B cell (primary cell): ENCODE measurements around the gene PCDHA13. TPM values are rescaled to one million over a fixed set of nuclear protein-coding genes. Genes with fewer than 3 reads are reported as not detected.

Experiments
- ATAC-seq: fragments of 200-7000 bp; cut with Tn5 transposase; one replicate; pipeline ENCODE4 v1.10.0; 2021; ENCODE audit warnings: low read depth, mild to moderate bottlenecking, moderate number of reproducible peaks, moderate library complexity
- CTCF ChIA-PET: fragments of 350-600 bp; sonication (Branson Sonifier 250); formaldehyde crosslinking; loops from one replicate; lab custom pipeline; 2021; ENCODE audit warnings: antibody characterized with exemption, inconsistent platforms; lab: Charles Lee
- POLR2A ChIA-PET: fragments of 350-600 bp; sonication (Branson Sonifier 250); formaldehyde crosslinking; loops from one replicate; lab custom pipeline; 2021; ENCODE audit warnings: antibody characterized with exemption; lab: Charles Lee
- DNase-seq: peaks from one replicate; pipeline ENCODE4 v3.0.0; 2013
- H2AFZ ChIP-seq: 2 replicates; pipeline ENCODE4 v1.6.1; 2012; ENCODE audit warnings: mild to moderate bottlenecking, low read depth, low read length; ENCODE audit not compliant: insufficient read depth, poor library complexity, severe bottlenecking
- H3K27ac ChIP-seq, 2 donors: 1 replicate in 1 of 2; 2 replicates in 1 of 2; pipeline ENCODE4 v1.5.1; 2012 to 2013; ENCODE audit warnings: low read length in 2 of 2, mild to moderate bottlenecking in 2 of 2, moderate library complexity in 1 of 2
- H3K27me3 ChIP-seq, 4 experiments: fragments of 200-600 bp in 1 of 4; sonication (generic) in 1 of 4; replicated peaks in 1 of 4; 1 replicate in 2 of 4; 2 replicates in 2 of 4; pipeline versions ENCODE4 v1.6.1 to v1.7.0; 2013 to 2016; ENCODE audit warnings: low read length in 3 of 4, mild to moderate bottlenecking in 2 of 4, mixed read lengths in 1 of 4, moderate library complexity in 1 of 4; ENCODE audit not compliant: insufficient read depth in 4 of 4, control insufficient read depth in 3 of 4; ENCODE audit errors: control extremely low read depth in 1 of 4
- H3K36me3 ChIP-seq, 2 experiments: replicated peaks in 1 of 2; 1 replicate in 1 of 2; 2 replicates in 1 of 2; pipeline versions ENCODE4 v1.6.1 to v1.7.1; 2013; ENCODE audit warnings: low read length in 1 of 2; ENCODE audit not compliant: insufficient read depth in 2 of 2, control insufficient read depth in 1 of 2; ENCODE audit errors: control extremely low read depth in 1 of 2, extremely low read depth in 1 of 2
- H3K4me1 ChIP-seq, 2 donors: fragments of 200-600 bp in 1 of 2; sonication (generic) in 1 of 2; 1 replicate in 1 of 2; 2 replicates in 1 of 2; pipeline versions ENCODE4 v1.5.1 to v1.6.1; 2013 to 2017; ENCODE audit warnings: low read length in 2 of 2; ENCODE audit not compliant: control insufficient read depth in 2 of 2, insufficient read depth in 2 of 2
- H3K4me2 ChIP-seq: replicated peaks from 2 replicates; pipeline ENCODE3; 2012; ENCODE audit warnings: mild to moderate bottlenecking, low read depth, low read length; ENCODE audit not compliant: poor library complexity, severe bottlenecking
- H3K4me3 ChIP-seq, 5 experiments: fragments of 200-600 bp in 1 of 5; sonication (generic) in 1 of 5; 1 replicate in 3 of 5; 2 replicates in 2 of 5; pipeline versions ENCODE4 v1.5.1 to v1.7.0; 2011 to 2016; ENCODE audit warnings: low read length in 4 of 5, mild to moderate bottlenecking in 4 of 5, low read depth in 2 of 5, control low read depth in 1 of 5, moderate library complexity in 1 of 5; ENCODE audit not compliant: insufficient read depth in 1 of 5; ENCODE audit errors: control extremely low read depth in 1 of 5, extremely low read depth in 1 of 5
- H3K79me2 ChIP-seq: fragments of 200-600 bp; sonication (generic); one replicate; pipeline ENCODE4 v1.6.0; 2016; ENCODE audit warnings: low read length; ENCODE audit not compliant: control insufficient read depth, insufficient read depth
- H3K9ac ChIP-seq: fragments of 200-600 bp; sonication (generic); 2 replicates; pipeline ENCODE4 v1.6.1; 2017; ENCODE audit warnings: mild to moderate bottlenecking, low read length, moderate library complexity
- H3K9me3 ChIP-seq, 3 donors: one replicate each; pipeline versions ENCODE4 v1.6.1 to v1.7.1; 2013; ENCODE audit warnings: low read length in 2 of 3; ENCODE audit not compliant: control insufficient read depth in 2 of 3, insufficient read depth in 1 of 3; ENCODE audit errors: control extremely low read depth in 1 of 3
- H4K20me1 ChIP-seq: 2 replicates; pipeline ENCODE4 v1.6.0; 2012; ENCODE audit warnings: mild to moderate bottlenecking, low read length; ENCODE audit not compliant: insufficient read depth, control insufficient read depth, poor library complexity, severe bottlenecking
- H3K27ac Mint-ChIP-seq: one replicate; pipeline ENCODE4 v1.8.0; 2021; ENCODE audit warnings: mixed read lengths
- H3K27me3 Mint-ChIP-seq: one replicate; pipeline ENCODE4 v1.8.0; 2021; ENCODE audit warnings: mixed read lengths
- H3K4me1 Mint-ChIP-seq: one replicate; pipeline ENCODE4 v1.8.0; 2021; ENCODE audit warnings: mixed read lengths
- H3K4me3 Mint-ChIP-seq: one replicate; pipeline ENCODE4 v1.8.0; 2021; ENCODE audit warnings: mixed read lengths
- H3K9me3 Mint-ChIP-seq: one replicate; pipeline ENCODE4 v1.8.0; 2022; ENCODE audit warnings: mixed read lengths; ENCODE audit not compliant: insufficient read depth
- EZH2 ChIP-seq: IDR thresholded peaks from 2 replicates; pipeline ENCODE4 v1.6.1; 2012; ENCODE audit warnings: borderline replicate concordance, low read depth, mild to moderate bottlenecking, moderate library complexity, low read length; ENCODE audit not compliant: insufficient read depth, poor library complexity, severe bottlenecking
- WGBS: methylation state at CpG from one replicate; pipeline ENCODE4 v1.1.5; 2013; ENCODE audit warnings: missing lambda C conversion rate; ENCODE audit not compliant: insufficient coverage; 5-methylcytosine and 5-hydroxymethylcytosine counted together
- intact Hi-C: fragments of 100-400 bp; cut with micrococcal nuclease; formaldehyde crosslinking; loops from one replicate; pipeline ENCODE4 v1.10.0; 2022
- polyA plus RNA-seq: library from polyadenylated mRNA; depleted of rRNA; stranded (reverse); fragments of >200 nt; gene quantifications from 2 replicates; pipeline ENCODE4 v1.2.3, GENCODE V29; 2012
- total RNA-seq, 2 donors: library from RNA; stranded (reverse); fragments of 120-200 nt in 1 of 2; gene quantifications; 1 replicate in 1 of 2; 2 replicates in 1 of 2; pipeline versions ENCODE4 v1.2.3 to v1.2.4, GENCODE V29; 2013 to 2022
- TF ChIP-seq, protein P1 (sequence below): fragments of 200-600 bp; IDR thresholded peaks from one replicate; pipeline ENCODE4 v1.8.0; 2022; ENCODE audit warnings: antibody characterized with exemption, mild to moderate bottlenecking

Gene PCDHA13
- total and polyA plus RNA-seq, 2 donors (not counting 1 experiment from before 2014, with no cell fraction given), result not detected

- ATAC-seq (no peak), DNase-seq (peak; percentile 6)
- ChIA-PET CTCF (no interaction called here), POLR2A (no interaction called here)
- TF ChIP-seq EZH2, result no peak
- TF ChIP-seq, protein P1, sequence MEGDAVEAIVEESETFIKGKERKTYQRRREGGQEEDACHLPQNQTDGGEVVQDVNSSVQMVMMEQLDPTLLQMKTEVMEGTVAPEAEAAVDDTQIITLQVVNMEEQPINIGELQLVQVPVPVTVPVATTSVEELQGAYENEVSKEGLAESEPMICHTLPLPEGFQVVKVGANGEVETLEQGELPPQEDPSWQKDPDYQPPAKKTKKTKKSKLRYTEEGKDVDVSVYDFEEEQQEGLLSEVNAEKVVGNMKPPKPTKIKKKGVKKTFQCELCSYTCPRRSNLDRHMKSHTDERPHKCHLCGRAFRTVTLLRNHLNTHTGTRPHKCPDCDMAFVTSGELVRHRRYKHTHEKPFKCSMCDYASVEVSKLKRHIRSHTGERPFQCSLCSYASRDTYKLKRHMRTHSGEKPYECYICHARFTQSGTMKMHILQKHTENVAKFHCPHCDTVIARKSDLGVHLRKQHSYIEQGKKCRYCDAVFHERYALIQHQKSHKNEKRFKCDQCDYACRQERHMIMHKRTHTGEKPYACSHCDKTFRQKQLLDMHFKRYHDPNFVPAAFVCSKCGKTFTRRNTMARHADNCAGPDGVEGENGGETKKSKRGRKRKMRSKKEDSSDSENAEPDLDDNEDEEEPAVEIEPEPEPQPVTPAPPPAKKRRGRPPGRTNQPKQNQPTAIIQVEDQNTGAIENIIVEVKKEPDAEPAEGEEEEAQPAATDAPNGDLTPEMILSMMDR, result no peak
- H3K4me3 ChIP-seq, result peak overlapping the region in 2 of 5 experiments; percentile 9 to 19
- H3K27ac ChIP-seq, result no peak overlapping the region
- H3K27ac Mint-ChIP-seq, result no peak overlapping the region
- intact Hi-C loops, result loop anchor here (1.0 kb wide), 1 partner anchor 14 kb away; no protein-coding TSS in a partner anchor
- peak overlapping the region; percentile 57 for H3K4me2 ChIP-seq
- H3K4me1 Mint-ChIP-seq, result peaks cover 5% of the 10 kb centered on the region
- H3K4me1 ChIP-seq, result peaks cover 4 to 14% of the 10 kb centered on the region in 2 donors
- H2AFZ ChIP-seq, result peak overlapping the region; percentile 56
- H3K36me3 ChIP-seq, result no peaks in the 10 kb centered on the region
- no peaks in the 10 kb centered on the region for H3K79me2 ChIP-seq
- no peaks in the 10 kb centered on the region for H4K20me1 ChIP-seq
- H3K27me3 ChIP-seq, result peaks cover 0 to 26% (median 9%) of the 10 kb centered on the region in 4 experiments
- H3K27me3 Mint-ChIP-seq, result peaks cover 44% of the 10 kb centered on the region
- H3K9me3 Mint-ChIP-seq, result peaks cover 6% of the 10 kb centered on the region
- H3K4me3 Mint-ChIP-seq, result peak overlapping the region; percentile 61
- 27% methylated on average over 26 of the region's 26 CpGs for WGBS
- no peak overlapping the region for H3K9ac ChIP-seq
- H3K9me3 ChIP-seq, result peaks cover 0 to 31% (median 3%) of the 10 kb centered on the region in 3 donors
Observed at GRCh38 chr5:140927228-140927573, 45.3 kb downstream of the PCDHA13 start.

Other genes with a start within 250 kb of the PCDHA13 start
- gene CD14, start 248.9 kb upstream of the PCDHA13 start, total RNA-seq, result 0.97 and 1.8 TPM in 2 replicates
- gene CD14, start 248.9 kb upstream of the PCDHA13 start, polyA plus RNA-seq, result 4.3 and 11.4 TPM in 2 replicates
- 33.3 and 36.2 TPM in 2 replicates for gene TMCO6, start 242.7 kb upstream of the PCDHA13 start, total RNA-seq
- gene TMCO6, start 242.7 kb upstream of the PCDHA13 start, polyA plus RNA-seq, result 70.4 and 78.3 TPM in 2 replicates
- 40.7 and 41.9 TPM in 2 replicates for gene NDUFA2, start 234.5 kb upstream of the PCDHA13 start, total RNA-seq
- 45.3 and 65.9 TPM in 2 replicates for gene NDUFA2, start 234.5 kb upstream of the PCDHA13 start, polyA plus RNA-seq
- 108 and 110 TPM in 2 replicates for gene IK, start 234.3 kb upstream of the PCDHA13 start, total RNA-seq
- gene IK, start 234.3 kb upstream of the PCDHA13 start, polyA plus RNA-seq, result 54.0 and 91.0 TPM in 2 replicates
- gene WDR55, start 217.2 kb upstream of the PCDHA13 start, total RNA-seq, result 44.7 and 46.2 TPM in 2 replicates
- gene WDR55, start 217.2 kb upstream of the PCDHA13 start, polyA plus RNA-seq, result 43.4 and 55.9 TPM in 2 replicates
- gene DND1, start 208.5 kb upstream of the PCDHA13 start, total RNA-seq, result 2.5 and 3.0 TPM in 2 replicates
- gene DND1, start 208.5 kb upstream of the PCDHA13 start, polyA plus RNA-seq, result 3.6 and 4.3 TPM in 2 replicates
- gene HARS1, start 190.8 kb upstream of the PCDHA13 start, total RNA-seq, result 60.5 and 65.6 TPM in 2 replicates
- 32.6 and 46.1 TPM in 2 replicates for gene HARS1, start 190.8 kb upstream of the PCDHA13 start, polyA plus RNA-seq
- 65.1 and 68.0 TPM in 2 replicates for gene HARS2, start 190.7 kb upstream of the PCDHA13 start, total RNA-seq
- 27.3 and 38.0 TPM in 2 replicates for gene HARS2, start 190.7 kb upstream of the PCDHA13 start, polyA plus RNA-seq
- gene ZMAT2, start 181.7 kb upstream of the PCDHA13 start, total RNA-seq, result 55.7 and 55.8 TPM in 2 replicates
- gene ZMAT2, start 181.7 kb upstream of the PCDHA13 start, polyA plus RNA-seq, result 11.2 and 18.3 TPM in 2 replicates
- not detected in 2 replicates for gene PCDHA1, start 96.0 kb upstream of the PCDHA13 start, total RNA-seq
- not detected in 2 replicates for gene PCDHA1, start 96.0 kb upstream of the PCDHA13 start, polyA plus RNA-seq
- not detected in 2 replicates for gene PCDHA2, start 87.3 kb upstream of the PCDHA13 start, total RNA-seq
- gene PCDHA2, start 87.3 kb upstream of the PCDHA13 start, polyA plus RNA-seq, result not detected in 2 replicates
- not detected in 2 replicates for gene PCDHA3, start 81.1 kb upstream of the PCDHA13 start, total RNA-seq
- not detected in 2 replicates for gene PCDHA3, start 81.1 kb upstream of the PCDHA13 start, polyA plus RNA-seq
- not detected in 2 replicates for gene PCDHA4, start 75.1 kb upstream of the PCDHA13 start, total RNA-seq
- gene PCDHA4, start 75.1 kb upstream of the PCDHA13 start, polyA plus RNA-seq, result not detected in 2 replicates
- gene PCDHA5, start 60.5 kb upstream of the PCDHA13 start, total RNA-seq, result not detected in 2 replicates
- not detected in 2 replicates for gene PCDHA5, start 60.5 kb upstream of the PCDHA13 start, polyA plus RNA-seq
- not detected in 2 replicates for gene PCDHA6, start 54.2 kb upstream of the PCDHA13 start, total RNA-seq
- gene PCDHA6, start 54.2 kb upstream of the PCDHA13 start, polyA plus RNA-seq, result not detected in 2 replicates
- gene PCDHA7, start 47.9 kb upstream of the PCDHA13 start, total RNA-seq, result not detected in 2 replicates
- 0.03 TPM in 1 of 2 replicates, not detected in the other for gene PCDHA7, start 47.9 kb upstream of the PCDHA13 start, polyA plus RNA-seq
- gene PCDHA8, start 40.9 kb upstream of the PCDHA13 start, total RNA-seq, result not detected in 2 replicates
- not detected in 2 replicates for gene PCDHA8, start 40.9 kb upstream of the PCDHA13 start, polyA plus RNA-seq
- not detected in 2 replicates for gene PCDHA9, start 33.7 kb upstream of the PCDHA13 start, total RNA-seq
- not detected in 2 replicates for gene PCDHA9, start 33.7 kb upstream of the PCDHA13 start, polyA plus RNA-seq
- not detected in 2 replicates for gene PCDHA10, start 26.2 kb upstream of the PCDHA13 start, total RNA-seq
- gene PCDHA10, start 26.2 kb upstream of the PCDHA13 start, polyA plus RNA-seq, result not detected in 2 replicates
- not detected in 2 replicates for gene PCDHA11, start 13.2 kb upstream of the PCDHA13 start, total RNA-seq
- gene PCDHA11, start 13.2 kb upstream of the PCDHA13 start, polyA plus RNA-seq, result not detected in 2 replicates
- not detected in 2 replicates for gene PCDHA12, start 6.8 kb upstream of the PCDHA13 start, total RNA-seq
- not detected in 2 replicates for gene PCDHA12, start 6.8 kb upstream of the PCDHA13 start, polyA plus RNA-seq
- not detected in 2 replicates for gene PCDHAC1, start 44.2 kb downstream of the PCDHA13 start, total RNA-seq
- gene PCDHAC1, start 44.2 kb downstream of the PCDHA13 start, polyA plus RNA-seq, result not detected in 2 replicates
- not detected in 2 replicates for gene PCDHAC2, start 84.4 kb downstream of the PCDHA13 start, total RNA-seq
- not detected in 2 replicates for gene PCDHAC2, start 84.4 kb downstream of the PCDHA13 start, polyA plus RNA-seq
- gene PCDHB1, start 169.2 kb downstream of the PCDHA13 start, total RNA-seq, result not detected in 2 replicates
- not detected in 2 replicates for gene PCDHB1, start 169.2 kb downstream of the PCDHA13 start, polyA plus RNA-seq
- gene PCDHB2, start 212.5 kb downstream of the PCDHA13 start, total RNA-seq, result not detected in 2 replicates
- 0.07 TPM in 1 of 2 replicates, not detected in the other for gene PCDHB2, start 212.5 kb downstream of the PCDHA13 start, polyA plus RNA-seq
- gene PCDHB3, start 218.3 kb downstream of the PCDHA13 start, total RNA-seq, result not detected in 2 replicates
- gene PCDHB3, start 218.3 kb downstream of the PCDHA13 start, polyA plus RNA-seq, result not detected in 2 replicates
- gene PCDHB4, start 239.7 kb downstream of the PCDHA13 start, total RNA-seq, result not detected in 2 replicates
- not detected in 2 replicates for gene PCDHB4, start 239.7 kb downstream of the PCDHA13 start, polyA plus RNA-seq